PC-3 (cell line): Measurements from ENCODE around the gene TTC23L.

Experiments
- EZH2 ChIP-seq: fragments of 300-600 bp; sonication (generic); IDR thresholded peaks from one replicate; pipeline ENCODE4 v1.6.1; 2017; ENCODE audit warnings: antibody characterized with exemption, mild to moderate bottlenecking, low read length; ENCODE audit not compliant: unreplicated experiment
- EZH2phosphoT487 ChIP-seq: fragments of 300-600 bp; sonication (generic); IDR thresholded peaks from 2 replicates; pipeline ENCODE4 v1.6.1; 2018; ENCODE audit warnings: mild to moderate bottlenecking, antibody characterized with exemption, low read length, borderline replicate concordance
- TF ChIP-seq, protein P1 (sequence below): fragments of 300-600 bp; sonication (generic); conservative IDR thresholded peaks from 2 replicates; pipeline ENCODE4 v1.5.1; 2017; ENCODE audit warnings: antibody characterized with exemption, low read depth, mild to moderate bottlenecking, low read length

DNA sequence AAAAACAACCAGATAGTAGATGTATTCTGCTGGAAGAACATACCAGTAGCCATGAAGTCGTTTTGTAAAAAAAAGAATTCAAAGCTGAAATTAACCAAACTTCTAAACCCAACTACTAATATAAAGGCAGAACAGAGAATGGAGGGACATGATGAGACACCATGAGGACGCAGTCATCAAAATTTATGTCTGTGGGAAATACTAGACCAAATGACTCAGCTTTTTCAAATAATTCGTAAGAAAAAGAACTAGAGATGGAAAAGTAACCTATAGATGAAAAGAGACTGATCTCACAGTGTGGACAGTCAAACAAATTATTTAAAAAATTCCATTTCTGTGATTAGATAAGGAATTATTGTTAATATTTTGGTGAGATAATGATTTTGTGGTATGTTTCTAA is 10.3 kb downstream of the TTC23L start:
- TF ChIP-seq, protein P1, sequence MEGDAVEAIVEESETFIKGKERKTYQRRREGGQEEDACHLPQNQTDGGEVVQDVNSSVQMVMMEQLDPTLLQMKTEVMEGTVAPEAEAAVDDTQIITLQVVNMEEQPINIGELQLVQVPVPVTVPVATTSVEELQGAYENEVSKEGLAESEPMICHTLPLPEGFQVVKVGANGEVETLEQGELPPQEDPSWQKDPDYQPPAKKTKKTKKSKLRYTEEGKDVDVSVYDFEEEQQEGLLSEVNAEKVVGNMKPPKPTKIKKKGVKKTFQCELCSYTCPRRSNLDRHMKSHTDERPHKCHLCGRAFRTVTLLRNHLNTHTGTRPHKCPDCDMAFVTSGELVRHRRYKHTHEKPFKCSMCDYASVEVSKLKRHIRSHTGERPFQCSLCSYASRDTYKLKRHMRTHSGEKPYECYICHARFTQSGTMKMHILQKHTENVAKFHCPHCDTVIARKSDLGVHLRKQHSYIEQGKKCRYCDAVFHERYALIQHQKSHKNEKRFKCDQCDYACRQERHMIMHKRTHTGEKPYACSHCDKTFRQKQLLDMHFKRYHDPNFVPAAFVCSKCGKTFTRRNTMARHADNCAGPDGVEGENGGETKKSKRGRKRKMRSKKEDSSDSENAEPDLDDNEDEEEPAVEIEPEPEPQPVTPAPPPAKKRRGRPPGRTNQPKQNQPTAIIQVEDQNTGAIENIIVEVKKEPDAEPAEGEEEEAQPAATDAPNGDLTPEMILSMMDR = no peak
- TF ChIP-seq EZH2 (no peak), EZH2phosphoT487 (no peak)
